ENCODE results near the gene SOX21.
A peak's percentile ranks its signal among the peaks of the same experiment; 100 is the strongest.

The SOX21 gene

DNA sequence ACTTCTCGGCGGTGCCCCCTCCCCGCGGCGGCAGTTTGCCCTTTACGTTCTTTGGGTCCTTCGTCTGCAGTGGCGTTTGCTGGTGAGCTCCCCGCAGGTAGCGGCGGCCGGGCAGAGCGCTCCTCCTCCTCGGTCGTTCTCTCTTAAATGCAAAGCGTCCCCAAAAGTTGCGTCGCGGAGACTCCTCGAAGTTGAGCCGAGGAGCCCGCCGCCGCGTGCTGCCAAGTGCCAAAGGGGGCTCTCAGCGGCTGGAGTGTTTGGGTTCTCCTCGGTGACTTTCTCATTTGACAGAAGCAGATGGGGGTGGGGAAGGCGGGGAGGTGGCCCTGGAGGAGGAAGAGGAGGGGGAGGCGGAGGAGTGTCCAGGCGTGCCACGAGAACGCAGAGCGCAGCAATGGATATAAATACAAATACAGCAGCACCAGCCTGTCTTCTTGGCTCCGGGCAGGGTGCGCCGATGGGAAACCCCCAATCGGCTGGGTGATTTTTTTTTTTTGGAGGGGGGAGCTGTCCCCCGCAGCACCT is at the start of gene SOX21:
TSS of gene SOX21 (minus strand) at position 259 of the 525 bp plus-strand sequence. CDS start 496 bp downstream, outside the sequence.
- no peak for TF ChIP-seq CTCF (IDR thresholded peaks at IDR 0.05; ENCODE audit: insufficient read depth, low read length, poor library complexity, severe bottlenecking)
- peak; percentile 26 for DNase-seq (ENCODE audit: extremely low read depth, insufficient read length)
- no peaks in the 10 kb centered on the region for H3K36me3 ChIP-seq (ENCODE audit: control insufficient read depth, insufficient read depth, low read length)
- no peak within 1 kb of the TSS for H3K4me3 ChIP-seq (replicated peaks; ENCODE audit: low read depth, low read length)
- peaks cover 3% of the 10 kb centered on the region for H3K27me3 ChIP-seq (replicated peaks; ENCODE audit: control insufficient read depth, insufficient read depth, low read length)

- no peak for DNase-seq (ENCODE audit: extremely low read depth, insufficient read length)
Measured at GRCh38 chr13:94761407-94761806, 49.1 kb upstream of the SOX21 start.

DNA sequence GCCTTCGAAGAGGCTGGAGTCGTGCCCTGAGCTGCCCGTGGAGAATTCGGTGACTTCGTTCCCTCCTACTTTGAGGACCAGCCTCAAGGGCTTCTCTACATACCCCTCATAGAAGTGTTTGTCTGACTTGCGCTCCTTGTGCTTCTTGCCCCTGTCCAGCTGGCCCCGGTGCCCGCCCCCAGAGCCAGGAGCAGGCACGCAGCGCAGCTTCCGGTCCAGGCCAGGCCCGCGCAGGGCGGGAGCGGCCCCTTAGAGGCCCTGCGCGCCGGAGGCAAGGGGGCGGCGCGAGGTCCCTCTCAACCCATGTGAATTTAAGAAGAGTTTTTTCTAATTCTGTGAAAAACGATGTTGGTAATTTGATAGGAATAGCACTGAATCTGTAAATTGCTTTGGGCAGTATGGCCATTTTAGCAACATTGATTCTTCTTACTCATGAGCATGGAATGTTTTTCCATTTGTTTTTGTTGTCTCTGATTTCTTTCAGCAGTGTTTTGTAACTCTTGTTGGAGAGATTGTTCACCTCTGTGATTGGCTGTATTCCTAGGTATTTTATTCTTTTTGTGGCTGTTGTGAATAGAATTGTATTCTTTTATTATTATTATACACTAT is 46.9 kb upstream of the SOX21 start:
- no peak overlapping the region for H3K4me3 ChIP-seq (replicated peaks; ENCODE audit: low read depth, low read length)
- no peaks in the 10 kb centered on the region for H3K36me3 ChIP-seq (ENCODE audit: control insufficient read depth, insufficient read depth, low read length)
- no peaks in the 10 kb centered on the region for H3K27me3 ChIP-seq (replicated peaks; ENCODE audit: control insufficient read depth, insufficient read depth, low read length)
- TF ChIP-seq CTCF (IDR thresholded peaks at IDR 0.05; ENCODE audit: insufficient read depth, low read length, poor library complexity, severe bottlenecking), result no peak
- DNase-seq (ENCODE audit: extremely low read depth, insufficient read length), result no peak

More at GRCh38 chr13:94761407-94761806, 49.1 kb upstream of the SOX21 start:
- H3K36me3 ChIP-seq (ENCODE audit: control insufficient read depth, insufficient read depth, low read length), result no peaks in the 10 kb centered on the region
- TF ChIP-seq CTCF (IDR thresholded peaks at IDR 0.05; ENCODE audit: insufficient read depth, low read length, poor library complexity, severe bottlenecking), result no peak
- no peaks in the 10 kb centered on the region for H3K27me3 ChIP-seq (replicated peaks; ENCODE audit: control insufficient read depth, insufficient read depth, low read length)
- H3K4me3 ChIP-seq (replicated peaks; ENCODE audit: low read depth, low read length), result no peak overlapping the region

DNA sequence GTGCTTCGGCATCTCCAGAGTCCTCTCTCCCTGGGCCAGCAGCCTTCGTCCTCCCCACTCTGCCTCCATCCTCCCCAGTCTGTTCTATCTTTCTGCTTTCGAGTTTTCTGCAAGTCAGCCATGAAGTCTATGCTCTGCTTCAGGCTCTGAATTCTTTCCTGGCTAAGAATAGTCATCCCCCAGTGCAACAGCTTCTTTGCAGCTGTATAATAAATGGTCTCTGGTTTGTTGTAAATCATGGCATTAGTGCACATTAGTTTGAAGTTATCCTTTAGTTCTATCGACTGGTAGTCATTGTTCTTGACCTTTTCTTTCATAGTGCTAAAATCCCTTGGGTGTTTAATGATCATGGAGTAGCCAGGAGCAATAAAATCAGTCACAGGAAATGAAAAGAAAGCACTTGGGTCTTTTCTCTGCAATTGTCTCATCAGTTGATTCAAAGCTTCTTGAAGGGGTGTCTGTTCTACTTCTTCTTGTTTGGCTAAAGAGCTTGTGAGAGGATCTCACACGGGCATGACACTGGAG is 46.2 kb upstream of the SOX21 start:
- Histone ChIP-seq H3K36me3 (ENCODE audit: control insufficient read depth, insufficient read depth, low read length) (no peaks in the 10 kb centered on the region), H3K4me3 (replicated peaks; ENCODE audit: low read depth, low read length) (no peak overlapping the region), H3K27me3 (replicated peaks; ENCODE audit: control insufficient read depth, insufficient read depth, low read length) (no peaks in the 10 kb centered on the region)
- DNase-seq (ENCODE audit: extremely low read depth, insufficient read length), result no peak
- no peak for TF ChIP-seq CTCF (IDR thresholded peaks at IDR 0.05; ENCODE audit: insufficient read depth, low read length, poor library complexity, severe bottlenecking)

DNA sequence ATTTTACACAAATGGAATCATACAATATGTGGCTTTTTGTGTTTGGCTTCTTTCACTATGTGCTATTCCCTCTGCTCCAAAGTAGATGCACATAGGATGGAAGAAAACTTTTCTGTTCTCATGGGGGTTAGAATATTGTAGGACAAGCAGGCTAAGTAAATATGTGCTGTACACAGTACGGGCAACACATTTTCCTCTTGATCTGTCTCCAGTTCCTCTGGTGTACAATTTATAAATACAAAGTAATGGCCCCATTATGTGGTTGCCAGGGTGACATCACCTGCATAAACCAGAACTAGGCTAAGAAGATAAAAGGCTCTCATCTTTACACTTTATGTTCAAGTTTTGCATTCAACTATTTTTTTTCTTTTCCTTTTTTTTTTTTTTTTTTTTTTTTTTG is 41.0 kb upstream of the SOX21 start:
- no peak overlapping the region for H3K4me3 ChIP-seq (replicated peaks; ENCODE audit: low read depth, low read length)
- no peak for DNase-seq (ENCODE audit: extremely low read depth, insufficient read length)
- H3K36me3 ChIP-seq (ENCODE audit: control insufficient read depth, insufficient read depth, low read length), result no peaks in the 10 kb centered on the region
- TF ChIP-seq CTCF (IDR thresholded peaks at IDR 0.05; ENCODE audit: insufficient read depth, low read length, poor library complexity, severe bottlenecking), result no peak
- no peaks in the 10 kb centered on the region for H3K27me3 ChIP-seq (replicated peaks; ENCODE audit: control insufficient read depth, insufficient read depth, low read length)

Measured in GM06990 (cell line).